ENCODE data around the gene PALM3. TPM values are rescaled to one million over a fixed set of nuclear protein-coding genes. Genes with fewer than 3 reads are reported as not detected.
"Not testable (repeated sequence)": the region's sequence is repeated elsewhere in the genome, so short reads cannot be mapped to it uniquely, and the experiment has no call there.

PALM3 gene
- total and polyA plus RNA-seq, 2 experiments from 2014 or later, result 16.6 to 45.8 TPM

- not testable (repeated sequence) for H3K27ac ChIP-seq (ENCODE audit: low read depth); H3K4me3 ChIP-seq; DNase-seq (ENCODE audit: low spot score); H3K9me3 Mint-ChIP-seq; H4K20me1 ChIP-seq (replicated peaks; ENCODE audit: insufficient read depth); H3K27ac Mint-ChIP-seq; H3K9me2 ChIP-seq (ENCODE audit: insufficient read depth); H3K27me3 Mint-ChIP-seq (ENCODE audit: insufficient read depth, low read depth, poor library complexity); H3K4me1 Mint-ChIP-seq; H3F3A ChIP-seq (replicated peaks; ENCODE audit: low read depth); H3K4me3 Mint-ChIP-seq; H3K4me2 ChIP-seq; H2AFZ ChIP-seq; H3K27me3 ChIP-seq (ENCODE audit: insufficient read depth); H3K36me3 ChIP-seq (ENCODE audit: insufficient read depth); H3K4me1 ChIP-seq (ENCODE audit: insufficient read depth); H3K79me2 ChIP-seq (replicated peaks; ENCODE audit: insufficient read depth); ATAC-seq
- H3K36me3 Mint-ChIP-seq (ENCODE audit: low read depth), result peaks cover 33% of the 10 kb centered on the region
These were observed 10.9 kb downstream of the PALM3 start for GRCh38 chr19:14050961-14051360.

- no peak overlapping the region; the same call in 2 of the 3 replicates for H3K4me3 Mint-ChIP-seq
- H3K27ac Mint-ChIP-seq, result no peak overlapping the region
- H3K4me1 Mint-ChIP-seq, result no peaks in the 10 kb centered on the region
- TF ChIP-seq EZH2phosphoT487 (IDR thresholded peaks at IDR 0.05; ENCODE audit: unreplicated experiment) (no peak), JUNB (IDR thresholded peaks at IDR 0.05; ENCODE audit: unreplicated experiment) (no peak), REST (IDR thresholded peaks at IDR 0.05; ENCODE audit: unreplicated experiment) (no peak), ETS1 (IDR thresholded peaks at IDR 0.05) (no peak), ZNF462 (CRISPR knock-in tag; IDR thresholded peaks at IDR 0.05) (no peak), ZNF331 (CRISPR knock-in tag; IDR thresholded peaks at IDR 0.05; ENCODE audit: low read depth) (no peak), CREB1 (CRISPR knock-in tag; IDR thresholded peaks at IDR 0.05; ENCODE audit: low read depth) (no peak), STAT1 (IDR thresholded peaks at IDR 0.05; ENCODE audit: unreplicated experiment) (no peak), POLR2AphosphoS5 (IDR thresholded peaks at IDR 0.05; ENCODE audit: low read depth) (no peak), CTCF (conservative IDR thresholded peaks at IDR 0.05; ENCODE audit: low read depth in 2 of 2) (no peak)
These were observed 11.4 kb downstream of the PALM3 start for GRCh38 chr19:14050512-14050911.

More at GRCh38 chr19:14050512-14050911, 11.4 kb downstream of the PALM3 start:
- H3K36me3 Mint-ChIP-seq (ENCODE audit: low read depth), result peaks cover 35% of the 10 kb centered on the region
- H3K4me2 ChIP-seq, result no peak overlapping the region
- no peaks in the 10 kb centered on the region for H3K9me2 ChIP-seq (ENCODE audit: insufficient read depth)
- DNase-seq (ENCODE audit: low spot score) (no peak), ATAC-seq (no peak)
- H3F3A ChIP-seq (replicated peaks; ENCODE audit: low read depth), result no peaks in the 10 kb centered on the region
- peaks cover 8% of the 10 kb centered on the region; the same call in 2 of the 3 replicates for H3K9me3 Mint-ChIP-seq
- no peak overlapping the region for H3K4me3 ChIP-seq
- peaks cover 8% of the 10 kb centered on the region for H3K27me3 Mint-ChIP-seq (ENCODE audit: insufficient read depth, low read depth, poor library complexity)
- no peaks in the 10 kb centered on the region for H3K79me2 ChIP-seq (replicated peaks; ENCODE audit: insufficient read depth)
- H4K20me1 ChIP-seq (replicated peaks; ENCODE audit: insufficient read depth), result no peaks in the 10 kb centered on the region; the same call in 1 of the 2 replicates
- no peak overlapping the region for H2AFZ ChIP-seq
- H3K4me1 ChIP-seq (ENCODE audit: insufficient read depth), result no peaks in the 10 kb centered on the region
- no peak overlapping the region for H3K27ac ChIP-seq (ENCODE audit: low read depth)
- no peaks in the 10 kb centered on the region for H3K36me3 ChIP-seq (ENCODE audit: insufficient read depth)
- no peaks in the 10 kb centered on the region for H3K27me3 ChIP-seq (ENCODE audit: insufficient read depth)

All from GM23338 (cell line).